WTC11 (cell line): ENCODE results near the gene CTNNA3. TPM values are rescaled to one million over a fixed set of nuclear protein-coding genes. Genes with fewer than 3 reads are reported as not detected.
A peak's percentile ranks its signal among the peaks of the same experiment; 100 is the strongest.

Source experiments
- ATAC-seq: fragments of 200-7000 bp; cut with Tn5 transposase; 2 replicates; pipeline ENCODE4 v1.10.0; 2021; ENCODE audit warnings: mild to moderate bottlenecking, moderate library complexity
- CTCF ChIA-PET: fragments of 300-600 bp; sonication (Branson Sonifier 250); formaldehyde crosslinking; loops from one replicate; lab custom pipeline; 2021; ENCODE audit warnings: antibody characterized with exemption; lab: Charles Lee
- POLR2A ChIA-PET: fragments of 350-600 bp; sonication (Branson Sonifier 250); formaldehyde crosslinking; loops from one replicate; lab custom pipeline; 2021; ENCODE audit warnings: antibody characterized with exemption; lab: Charles Lee
- DNase-seq: peaks from one replicate; pipeline ENCODE4 v3.0.0; 2021; ENCODE audit warnings: low spot score
- H3K27ac Mint-ChIP-seq: 2 replicates; pipeline ENCODE4 v1.8.0; 2021; ENCODE audit warnings: mixed read lengths
- H3K27me3 Mint-ChIP-seq: 2 replicates; pipeline ENCODE4 v1.8.0; 2021; ENCODE audit warnings: low read depth, mild to moderate bottlenecking, moderate library complexity, mixed read lengths
- H3K36me3 Mint-ChIP-seq: 2 replicates; pipeline ENCODE4 v1.8.0; 2021; ENCODE audit warnings: mixed read lengths
- H3K4me1 Mint-ChIP-seq: 2 replicates; pipeline ENCODE4 v1.8.0; 2022; ENCODE audit warnings: mixed read lengths
- H3K4me3 Mint-ChIP-seq: 2 replicates; pipeline ENCODE4 v1.8.0; 2021; ENCODE audit warnings: mild to moderate bottlenecking, moderate library complexity, mixed read lengths
- H3K9me3 Mint-ChIP-seq: 2 replicates; pipeline ENCODE4 v1.8.0; 2021; ENCODE audit warnings: mixed read lengths
- AFF4 ChIP-seq: sonication (generic); formaldehyde crosslinking; IDR thresholded peaks from 2 replicates; pipeline ENCODE4 v1.8.1; 2023; ENCODE audit warnings: mild to moderate bottlenecking, missing genetic modification reagents, borderline replicate concordance
- ATF1 ChIP-seq: sonication (generic); formaldehyde crosslinking; IDR thresholded peaks from 2 replicates; pipeline ENCODE4 v1.8.1; 2023; ENCODE audit warnings: mild to moderate bottlenecking, moderate library complexity, missing genetic modification reagents
- CBFB ChIP-seq: sonication (generic); formaldehyde crosslinking; IDR thresholded peaks from 2 replicates; pipeline ENCODE4 v1.8.1; 2022; ENCODE audit warnings: mild to moderate bottlenecking, low read depth, missing genetic modification reagents
- ELF4 ChIP-seq: sonication (generic); formaldehyde crosslinking; IDR thresholded peaks from 2 replicates; pipeline ENCODE4 v1.8.1; 2022; ENCODE audit warnings: low read depth, mild to moderate bottlenecking, moderate library complexity, missing genetic modification reagents
- ETV6 ChIP-seq: sonication (generic); formaldehyde crosslinking; IDR thresholded peaks from 2 replicates; pipeline ENCODE4 v1.8.1; 2022; ENCODE audit warnings: mild to moderate bottlenecking, missing genetic modification reagents
- TEAD1 ChIP-seq: sonication (generic); formaldehyde crosslinking; IDR thresholded peaks from 2 replicates; pipeline ENCODE4 v1.8.0; 2022; ENCODE audit warnings: mild to moderate bottlenecking, missing genetic modification reagents
- USF1 ChIP-seq: sonication (generic); formaldehyde crosslinking; IDR thresholded peaks from 2 replicates; pipeline ENCODE4 v1.8.0; 2022; ENCODE audit warnings: mild to moderate bottlenecking, missing genetic modification reagents
- ZBTB21 ChIP-seq: sonication (generic); formaldehyde crosslinking; IDR thresholded peaks from 2 replicates; pipeline ENCODE4 v1.8.1; 2023; ENCODE audit warnings: mild to moderate bottlenecking, missing genetic modification reagents, borderline replicate concordance
- ZNF232 ChIP-seq: sonication (generic); formaldehyde crosslinking; IDR thresholded peaks from 2 replicates; pipeline ENCODE4 v1.8.0; 2022; ENCODE audit warnings: mild to moderate bottlenecking, missing genetic modification reagents
- ZNF423 ChIP-seq: fragments of 250-450 bp; sonication (Bioruptor Pico); IDR thresholded peaks from 2 replicates; pipeline ENCODE4 v2.1.2; 2022; ENCODE audit warnings: mild to moderate bottlenecking, moderate library complexity
- ZNF532 ChIP-seq: fragments of 250-450 bp; sonication (Bioruptor Pico); IDR thresholded peaks from 2 replicates; pipeline ENCODE4 v1.9.0; 2021; ENCODE audit warnings: mild to moderate bottlenecking, borderline replicate concordance
- total RNA-seq: library from RNA; stranded (reverse); gene quantifications from 3 replicates; pipeline ENCODE4 v1.2.3, GENCODE V29; 2021
- TF ChIP-seq, protein P1 (sequence below): fragments of 250-450 bp; sonication (Bioruptor Pico); IDR thresholded peaks from 2 replicates; pipeline ENCODE4 v1.9.0; 2021; ENCODE audit warnings: mild to moderate bottlenecking
- TF ChIP-seq, protein P2 (sequence below): sonication (generic); formaldehyde crosslinking; IDR thresholded peaks from 2 replicates; pipeline ENCODE4 v1.8.1; 2022; ENCODE audit warnings: missing genetic modification reagents, borderline replicate concordance
- TF ChIP-seq, protein P3 (sequence below): fragments of 250-450 bp; sonication (Bioruptor Pico); IDR thresholded peaks from 2 replicates; pipeline ENCODE4 v1.8.0; 2021; ENCODE audit warnings: mild to moderate bottlenecking

Gene CTNNA3
- total RNA-seq, 1 experiment from 2014 or later, result 6.1 TPM

GRCh38 chr10:67246066-67246555 is 449.9 kb downstream of the CTNNA3 start:
- no peak for TF ChIP-seq CBFB (CRISPR knock-in tag)
- DNase-seq, result no peak
- no peak overlapping the region for H3K27ac Mint-ChIP-seq
- no peaks in the 10 kb centered on the region for H3K27me3 Mint-ChIP-seq
- H3K4me3 Mint-ChIP-seq, result no peak overlapping the region
- POLR2A ChIA-PET, result no interaction called here
- CTCF ChIA-PET, result no interaction called here
- H3K4me1 Mint-ChIP-seq, result peaks cover 31% of the 10 kb centered on the region
- no peaks in the 10 kb centered on the region for H3K36me3 Mint-ChIP-seq
- no peak for ATAC-seq
- peaks cover 5% of the 10 kb centered on the region for H3K9me3 Mint-ChIP-seq

DNA sequence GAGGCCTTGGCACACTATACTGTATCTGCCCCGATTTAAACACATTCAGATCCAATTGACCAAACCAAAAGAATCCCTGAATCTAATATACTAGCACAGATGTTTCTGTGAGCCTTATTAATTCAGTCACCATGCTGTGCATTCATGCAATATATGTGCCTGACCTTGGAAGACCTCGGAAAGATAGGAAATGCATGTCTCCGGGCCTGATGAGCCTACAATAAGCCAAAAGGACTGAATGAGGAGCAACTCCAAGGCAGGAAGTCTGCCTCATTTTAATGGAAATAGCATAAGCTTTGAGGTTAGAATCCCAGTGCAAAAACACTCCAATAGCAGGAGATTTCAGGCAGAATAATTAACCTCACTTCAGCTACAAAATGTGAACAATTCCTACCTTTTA is 453.5 kb downstream of the CTNNA3 start:
- H3K27ac Mint-ChIP-seq, result peak overlapping the region; percentile 45; the same call in 1 of the 2 replicates

DNA sequence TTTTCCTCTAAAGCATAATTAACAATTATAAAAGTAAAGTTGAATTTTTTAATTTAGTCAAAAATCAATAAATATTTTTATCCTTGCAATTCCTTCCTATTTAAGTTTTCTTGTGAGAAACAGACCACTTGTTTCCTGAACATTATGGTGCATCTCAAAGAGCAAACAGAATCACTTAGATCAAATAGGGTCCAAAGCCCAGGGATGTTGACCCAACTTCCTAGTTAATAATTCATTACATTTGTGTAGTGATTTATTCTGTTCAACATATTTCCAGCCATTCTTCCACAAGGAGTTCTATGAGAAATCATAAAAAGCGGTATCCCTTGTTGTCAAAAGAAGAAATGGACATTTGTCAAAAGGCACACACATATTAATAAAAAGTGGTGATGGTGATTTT is 454.5 kb downstream of the CTNNA3 start:
- no peaks in the 10 kb centered on the region for H3K36me3 Mint-ChIP-seq
- H3K27ac Mint-ChIP-seq, result no peak overlapping the region
- ChIA-PET CTCF (no interaction called here), POLR2A (no interaction called here)
- DNase-seq (no peak), ATAC-seq (no peak)
- H3K9me3 Mint-ChIP-seq, result no peaks in the 10 kb centered on the region
- no peaks in the 10 kb centered on the region for H3K27me3 Mint-ChIP-seq
- H3K4me1 Mint-ChIP-seq, result peaks cover 30% of the 10 kb centered on the region
- H3K4me3 Mint-ChIP-seq, result no peak overlapping the region
- TF ChIP-seq ZNF232 (CRISPR knock-in tag) (no peak), USF1 (CRISPR knock-in tag) (no peak), AFF4 (CRISPR knock-in tag) (no peak)
- TF ChIP-seq, protein P1, sequence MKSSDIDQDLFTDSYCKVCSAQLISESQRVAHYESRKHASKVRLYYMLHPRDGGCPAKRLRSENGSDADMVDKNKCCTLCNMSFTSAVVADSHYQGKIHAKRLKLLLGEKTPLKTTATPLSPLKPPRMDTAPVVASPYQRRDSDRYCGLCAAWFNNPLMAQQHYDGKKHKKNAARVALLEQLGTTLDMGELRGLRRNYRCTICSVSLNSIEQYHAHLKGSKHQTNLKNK, result no peak

More for the DNA sequence above, 453.5 kb downstream of the CTNNA3 start:
- no peak overlapping the region for H3K4me3 Mint-ChIP-seq
- POLR2A ChIA-PET, result no interaction called here
- DNase-seq, result no peak
- TF ChIP-seq TEAD1 (CRISPR knock-in tag) (no peak), ATF1 (CRISPR knock-in tag) (no peak), ZNF532 (no peak), ZNF423 (CRISPR knock-in tag) (no peak), ELF4 (no peak), ZBTB21 (CRISPR knock-in tag) (no peak), ETV6 (0 out of 2 replicates have a peak, but pooled peaks have one; percentile 59)
- TF ChIP-seq, protein P2, sequence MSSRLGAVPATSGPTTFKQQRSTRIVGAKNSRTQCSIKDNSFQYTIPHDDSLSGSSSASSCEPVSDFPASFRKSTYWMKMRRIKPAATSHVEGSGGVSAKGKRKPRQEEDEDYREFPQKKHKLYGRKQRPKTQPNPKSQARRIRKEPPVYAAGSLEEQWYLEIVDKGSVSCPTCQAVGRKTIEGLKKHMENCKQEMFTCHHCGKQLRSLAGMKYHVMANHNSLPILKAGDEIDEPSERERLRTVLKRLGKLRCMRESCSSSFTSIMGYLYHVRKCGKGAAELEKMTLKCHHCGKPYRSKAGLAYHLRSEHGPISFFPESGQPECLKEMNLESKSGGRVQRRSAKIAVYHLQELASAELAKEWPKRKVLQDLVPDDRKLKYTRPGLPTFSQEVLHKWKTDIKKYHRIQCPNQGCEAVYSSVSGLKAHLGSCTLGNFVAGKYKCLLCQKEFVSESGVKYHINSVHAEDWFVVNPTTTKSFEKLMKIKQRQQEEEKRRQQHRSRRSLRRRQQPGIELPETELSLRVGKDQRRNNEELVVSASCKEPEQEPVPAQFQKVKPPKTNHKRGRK (CRISPR knock-in tag), result no peak
- TF ChIP-seq, protein P3, sequence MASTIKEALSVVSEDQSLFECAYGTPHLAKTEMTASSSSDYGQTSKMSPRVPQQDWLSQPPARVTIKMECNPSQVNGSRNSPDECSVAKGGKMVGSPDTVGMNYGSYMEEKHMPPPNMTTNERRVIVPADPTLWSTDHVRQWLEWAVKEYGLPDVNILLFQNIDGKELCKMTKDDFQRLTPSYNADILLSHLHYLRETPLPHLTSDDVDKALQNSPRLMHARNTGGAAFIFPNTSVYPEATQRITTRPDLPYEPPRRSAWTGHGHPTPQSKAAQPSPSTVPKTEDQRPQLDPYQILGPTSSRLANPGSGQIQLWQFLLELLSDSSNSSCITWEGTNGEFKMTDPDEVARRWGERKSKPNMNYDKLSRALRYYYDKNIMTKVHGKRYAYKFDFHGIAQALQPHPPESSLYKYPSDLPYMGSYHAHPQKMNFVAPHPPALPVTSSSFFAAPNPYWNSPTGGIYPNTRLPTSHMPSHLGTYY, result no peak
- TF ChIP-seq, all 79 proteins: peak for 1
- CTCF ChIA-PET, result no interaction called here
- peaks cover 31% of the 10 kb centered on the region for H3K4me1 Mint-ChIP-seq
- no peaks in the 10 kb centered on the region for H3K27me3 Mint-ChIP-seq
- no peaks in the 10 kb centered on the region for H3K9me3 Mint-ChIP-seq
- ATAC-seq, result peak; percentile 88
- no peaks in the 10 kb centered on the region for H3K36me3 Mint-ChIP-seq
